Activated gamma-delta T cell treated with Interleukin-2 at 50 U/mL for 16 hours (primary cell): Measurements from ENCODE around the gene MPP7.

Experiments
- DNase-seq: peaks from one replicate; pipeline ENCODE4 v3.0.0-alpha.2; 2020

The MPP7 gene

DNA sequence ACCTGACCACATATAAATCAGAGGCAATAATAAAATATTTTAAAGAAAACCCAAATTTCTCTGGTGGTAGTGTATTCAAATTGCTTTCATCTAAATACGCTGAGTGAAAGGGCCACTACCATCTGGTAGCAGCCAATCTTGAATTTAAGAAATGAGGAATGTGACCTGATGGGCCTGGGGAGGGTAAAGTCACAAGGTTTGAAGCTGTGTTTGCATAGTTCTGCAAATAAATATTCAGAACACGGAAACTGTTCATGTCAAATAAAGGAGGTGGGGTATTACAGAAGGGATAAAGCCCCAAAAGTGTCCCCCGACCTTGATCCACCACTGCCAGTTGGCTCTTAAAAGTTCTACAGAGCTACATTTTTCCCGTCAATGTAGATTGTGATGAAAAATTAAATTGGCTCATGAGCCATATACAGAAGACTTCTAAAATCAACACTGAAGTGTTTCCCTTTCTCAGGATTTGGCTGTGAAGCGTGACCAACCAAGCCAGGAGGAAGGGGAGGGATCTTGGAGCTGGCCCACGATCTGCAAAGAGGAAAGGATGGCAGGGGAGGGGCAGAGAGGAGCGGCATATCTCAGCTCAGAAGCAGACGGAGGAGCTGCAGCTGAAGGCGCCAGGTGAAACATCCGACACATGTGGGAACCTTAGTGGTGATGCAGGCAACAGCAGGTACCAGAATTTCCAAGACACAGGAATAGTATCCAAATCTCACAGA lies 39.6 kb downstream of the MPP7 start:
- DNase-seq: no peak

GRCh38 chr10:28256776-28257175 lies 46.1 kb downstream of the MPP7 start:
- no peak for DNase-seq

DNA sequence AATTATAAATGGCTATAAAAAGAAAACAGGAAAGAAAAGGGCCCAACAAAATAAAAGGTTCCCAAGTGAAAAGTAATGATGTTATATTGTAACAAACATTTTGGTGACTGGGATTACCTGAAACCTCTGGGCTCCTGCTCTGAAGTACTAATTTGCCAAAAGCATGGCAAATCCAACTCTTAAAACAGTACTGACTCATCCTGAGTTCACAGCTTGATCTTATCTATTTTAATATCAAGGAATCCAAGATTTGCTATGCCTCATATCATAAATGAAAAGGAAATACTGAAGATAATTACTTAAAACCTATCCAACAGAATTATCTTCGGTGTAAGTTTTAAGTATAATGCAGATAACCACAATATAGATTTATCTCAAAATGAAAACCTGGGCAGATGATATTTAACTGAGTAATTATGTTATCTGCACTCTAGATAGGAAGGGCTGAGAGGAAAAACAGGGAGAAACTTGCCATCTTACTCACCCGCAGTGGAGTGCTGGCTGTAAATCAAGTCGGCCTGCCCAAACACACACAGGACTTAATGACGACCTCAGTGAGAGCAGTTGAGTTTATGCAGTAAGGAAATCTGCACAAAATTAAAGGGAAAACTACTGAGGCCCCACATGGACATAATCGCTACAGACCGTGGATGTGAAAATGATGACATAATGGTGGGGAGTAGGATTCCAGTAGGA lies 48.4 kb downstream of the MPP7 start:
- no peak for DNase-seq

GRCh38 chr10:28253169-28253785 lies 49.6 kb downstream of the MPP7 start:
- no peak for DNase-seq
